ENCODE data around the gene CACFD1. TPM values are rescaled to one million over a fixed set of nuclear protein-coding genes. Genes with fewer than 3 reads are reported as not detected.

Gene CACFD1
- total RNA-seq, 1 experiment from 2014 or later: 6.9 TPM

- H3K9me3 ChIP-seq (ENCODE audit: control insufficient read depth in 1 of 2, insufficient read depth in 1 of 2, low read depth in 1 of 2, low read length in 2 of 2): no peaks in the 10 kb centered on the region
- no TSS peak for BruUV-seq (replicated peaks)
- H3K27me3 ChIP-seq (ENCODE audit: insufficient read depth, low read length): no peaks in the 10 kb centered on the region; the same call in 1 of the 2 replicates
- CTCF ChIA-PET: no interaction called here
- DNase-seq (ENCODE audit: low read depth, low spot score): no peak
- intact Hi-C loops (cut with micrococcal nuclease): no loop called here
- POLR2A ChIA-PET: no interaction called here
- no peak overlapping the region for H3K9ac ChIP-seq (ENCODE audit: low read length)
- RAD21 ChIA-PET (ENCODE audit: low non-redundant PET in 1 of 2, low total read pairs in 2 of 2, uncharacterized antibody in 2 of 2, unreplicated experiment in 2 of 2): no interaction called here
- H3K36me3 ChIP-seq (ENCODE audit: control insufficient read depth in 1 of 2, insufficient read depth in 2 of 2, low read length in 2 of 2): no peaks in the 10 kb centered on the region
- no peak overlapping the region for H3K4me3 ChIP-seq (replicated peaks in 1 of 2; ENCODE audit: low read depth in 1 of 2, low read length in 2 of 2)
- TF ChIP-seq, protein P1, sequence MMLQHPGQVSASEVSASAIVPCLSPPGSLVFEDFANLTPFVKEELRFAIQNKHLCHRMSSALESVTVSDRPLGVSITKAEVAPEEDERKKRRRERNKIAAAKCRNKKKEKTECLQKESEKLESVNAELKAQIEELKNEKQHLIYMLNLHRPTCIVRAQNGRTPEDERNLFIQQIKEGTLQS (IDR thresholded peaks at IDR 0.05): no peak
- TF ChIP-seq, protein P2, sequence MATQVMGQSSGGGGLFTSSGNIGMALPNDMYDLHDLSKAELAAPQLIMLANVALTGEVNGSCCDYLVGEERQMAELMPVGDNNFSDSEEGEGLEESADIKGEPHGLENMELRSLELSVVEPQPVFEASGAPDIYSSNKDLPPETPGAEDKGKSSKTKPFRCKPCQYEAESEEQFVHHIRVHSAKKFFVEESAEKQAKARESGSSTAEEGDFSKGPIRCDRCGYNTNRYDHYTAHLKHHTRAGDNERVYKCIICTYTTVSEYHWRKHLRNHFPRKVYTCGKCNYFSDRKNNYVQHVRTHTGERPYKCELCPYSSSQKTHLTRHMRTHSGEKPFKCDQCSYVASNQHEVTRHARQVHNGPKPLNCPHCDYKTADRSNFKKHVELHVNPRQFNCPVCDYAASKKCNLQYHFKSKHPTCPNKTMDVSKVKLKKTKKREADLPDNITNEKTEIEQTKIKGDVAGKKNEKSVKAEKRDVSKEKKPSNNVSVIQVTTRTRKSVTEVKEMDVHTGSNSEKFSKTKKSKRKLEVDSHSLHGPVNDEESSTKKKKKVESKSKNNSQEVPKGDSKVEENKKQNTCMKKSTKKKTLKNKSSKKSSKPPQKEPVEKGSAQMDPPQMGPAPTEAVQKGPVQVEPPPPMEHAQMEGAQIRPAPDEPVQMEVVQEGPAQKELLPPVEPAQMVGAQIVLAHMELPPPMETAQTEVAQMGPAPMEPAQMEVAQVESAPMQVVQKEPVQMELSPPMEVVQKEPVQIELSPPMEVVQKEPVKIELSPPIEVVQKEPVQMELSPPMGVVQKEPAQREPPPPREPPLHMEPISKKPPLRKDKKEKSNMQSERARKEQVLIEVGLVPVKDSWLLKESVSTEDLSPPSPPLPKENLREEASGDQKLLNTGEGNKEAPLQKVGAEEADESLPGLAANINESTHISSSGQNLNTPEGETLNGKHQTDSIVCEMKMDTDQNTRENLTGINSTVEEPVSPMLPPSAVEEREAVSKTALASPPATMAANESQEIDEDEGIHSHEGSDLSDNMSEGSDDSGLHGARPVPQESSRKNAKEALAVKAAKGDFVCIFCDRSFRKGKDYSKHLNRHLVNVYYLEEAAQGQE (IDR thresholded peaks at IDR 0.05; ENCODE audit: low read depth): no peak
- TF ChIP-seq RAD21 (IDR thresholded peaks at IDR 0.05; ENCODE audit: low read depth) (no peak), EZH2phosphoT487 (IDR thresholded peaks at IDR 0.05; ENCODE audit: borderline replicate concordance) (no peak), MAX (IDR thresholded peaks at IDR 0.05) (no peak), SP1 (IDR thresholded peaks at IDR 0.05; ENCODE audit: low read depth) (no peak), CEBPB (IDR thresholded peaks at IDR 0.05; ENCODE audit: low read depth) (no peak), TCF7L2 (IDR thresholded peaks at IDR 0.05; ENCODE audit: borderline replicate concordance, extremely low read depth, insufficient read depth, insufficient read length) (no peak), SIN3A (IDR thresholded peaks at IDR 0.05; ENCODE audit: low read depth) (no peak), ZFX (IDR thresholded peaks at IDR 0.05) (no peak), EGR1 (IDR thresholded peaks at IDR 0.05; ENCODE audit: low read depth) (no peak), JUND (IDR thresholded peaks at IDR 0.05) (no peak), CBX3 (IDR thresholded peaks at IDR 0.05; ENCODE audit: low read depth) (no peak), ELF1 (IDR thresholded peaks at IDR 0.05; ENCODE audit: borderline replicate concordance, low read depth) (no peak), EZH2 (IDR thresholded peaks at IDR 0.05) (no peak), SRF (IDR thresholded peaks at IDR 0.05; ENCODE audit: low read depth) (no peak)
- TF ChIP-seq, protein P3, sequence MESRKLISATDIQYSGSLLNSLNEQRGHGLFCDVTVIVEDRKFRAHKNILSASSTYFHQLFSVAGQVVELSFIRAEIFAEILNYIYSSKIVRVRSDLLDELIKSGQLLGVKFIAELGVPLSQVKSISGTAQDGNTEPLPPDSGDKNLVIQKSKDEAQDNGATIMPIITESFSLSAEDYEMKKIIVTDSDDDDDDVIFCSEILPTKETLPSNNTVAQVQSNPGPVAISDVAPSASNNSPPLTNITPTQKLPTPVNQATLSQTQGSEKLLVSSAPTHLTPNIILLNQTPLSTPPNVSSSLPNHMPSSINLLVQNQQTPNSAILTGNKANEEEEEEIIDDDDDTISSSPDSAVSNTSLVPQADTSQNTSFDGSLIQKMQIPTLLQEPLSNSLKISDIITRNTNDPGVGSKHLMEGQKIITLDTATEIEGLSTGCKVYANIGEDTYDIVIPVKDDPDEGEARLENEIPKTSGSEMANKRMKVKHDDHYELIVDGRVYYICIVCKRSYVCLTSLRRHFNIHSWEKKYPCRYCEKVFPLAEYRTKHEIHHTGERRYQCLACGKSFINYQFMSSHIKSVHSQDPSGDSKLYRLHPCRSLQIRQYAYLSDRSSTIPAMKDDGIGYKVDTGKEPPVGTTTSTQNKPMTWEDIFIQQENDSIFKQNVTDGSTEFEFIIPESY (IDR thresholded peaks at IDR 0.05; ENCODE audit: extremely low read depth, insufficient replicate concordance, low read length): no peak
- TF ChIP-seq, protein P4, sequence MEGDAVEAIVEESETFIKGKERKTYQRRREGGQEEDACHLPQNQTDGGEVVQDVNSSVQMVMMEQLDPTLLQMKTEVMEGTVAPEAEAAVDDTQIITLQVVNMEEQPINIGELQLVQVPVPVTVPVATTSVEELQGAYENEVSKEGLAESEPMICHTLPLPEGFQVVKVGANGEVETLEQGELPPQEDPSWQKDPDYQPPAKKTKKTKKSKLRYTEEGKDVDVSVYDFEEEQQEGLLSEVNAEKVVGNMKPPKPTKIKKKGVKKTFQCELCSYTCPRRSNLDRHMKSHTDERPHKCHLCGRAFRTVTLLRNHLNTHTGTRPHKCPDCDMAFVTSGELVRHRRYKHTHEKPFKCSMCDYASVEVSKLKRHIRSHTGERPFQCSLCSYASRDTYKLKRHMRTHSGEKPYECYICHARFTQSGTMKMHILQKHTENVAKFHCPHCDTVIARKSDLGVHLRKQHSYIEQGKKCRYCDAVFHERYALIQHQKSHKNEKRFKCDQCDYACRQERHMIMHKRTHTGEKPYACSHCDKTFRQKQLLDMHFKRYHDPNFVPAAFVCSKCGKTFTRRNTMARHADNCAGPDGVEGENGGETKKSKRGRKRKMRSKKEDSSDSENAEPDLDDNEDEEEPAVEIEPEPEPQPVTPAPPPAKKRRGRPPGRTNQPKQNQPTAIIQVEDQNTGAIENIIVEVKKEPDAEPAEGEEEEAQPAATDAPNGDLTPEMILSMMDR (IDR thresholded peaks at IDR 0.05 in 2 of 3, conservative IDR thresholded peaks at IDR 0.05 in 1 of 3; ENCODE audit: borderline replicate concordance in 1 of 3, insufficient read depth in 1 of 3, low read depth in 2 of 3, low read length in 2 of 3): no peak
- no peak overlapping the region for H2AFZ ChIP-seq (ENCODE audit: low read depth, low read length, poor library complexity, severe bottlenecking)
- H3K79me2 ChIP-seq (ENCODE audit: insufficient read depth, low read length): no peaks in the 10 kb centered on the region
- no peaks in the 10 kb centered on the region for H3K9me2 ChIP-seq (ENCODE audit: insufficient read depth)
- H3K4me1 ChIP-seq (ENCODE audit: control insufficient read depth in 1 of 2, insufficient read depth in 2 of 2, low read length in 2 of 2): no peaks in the 10 kb centered on the region
- H4K20me1 ChIP-seq (ENCODE audit: insufficient read depth): no peaks in the 10 kb centered on the region
- H3K4me2 ChIP-seq (ENCODE audit: low read length): no peak overlapping the region
- no peak for ATAC-seq
- no peak overlapping the region for H3K27ac ChIP-seq (ENCODE audit: low read depth, low read length)
Measured at GRCh38 chr9:133493845-133494540, 34.2 kb downstream of the CACFD1 start.
